K562 (cell line): Measurements from ENCODE around the gene DIRAS2. TPM values are rescaled to one million over a fixed set of nuclear protein-coding genes. Genes with fewer than 3 reads are reported as not detected.

ENCODE experiments used
- ATAC-seq: fragments of 200-7000 bp; cut with Tn5 transposase; 3 replicates; pipeline ENCODE4 v1.9.1; 2020; ENCODE audit warnings: moderate library complexity
- BruUV-seq: library from RNA; stranded (reverse); fragments of 400-500 nt; replicated peaks from 2 replicates; lab custom pipeline; 2021; lab: Mats Ljungman, UMichigan
- CTCF ChIA-PET: fragments of 300-600 bp; formaldehyde crosslinking; extraction: SDS; loops from one replicate; lab custom pipeline; 2021; ENCODE audit warnings: low intra/inter-chr PET ratio; lab: Yijun Ruan, JAX
- POLR2A ChIA-PET: fragments of 300-600, 350-650 bp; sonication (Branson Sonifier 250); formaldehyde crosslinking; extraction: SDS; loops from one replicate; lab custom pipeline; 2021; ENCODE audit warnings: antibody characterized with exemption, inconsistent platforms; lab: Yijun Ruan, JAX
- DNase-seq, 4 experiments: peaks; one replicate each; pipeline versions ENCODE4 v3.0.0 to v3.0.0-alpha.2; 2011 to 2018; ENCODE audit warnings: low spot score in 3 of 4, mixed read lengths in 3 of 4; ENCODE audit errors: extremely low read depth in 1 of 4
- FAIRE-seq: peaks from 2 replicates; lab custom pipeline; 2011; peaks lifted over from hg19 to GRCh38; lab: Jason Lieb, UNC
- H2AFZ ChIP-seq: 2 replicates; pipeline ENCODE4 v1.6.0; 2011; ENCODE audit warnings: low read depth, low read length, control low read depth, inconsistent platforms
- H3K27ac ChIP-seq: fragments of 200-600 bp; 3 replicates; pipeline ENCODE4 v1.8.0; 2011; ENCODE audit warnings: low read depth, mild to moderate bottlenecking, control low read depth, inconsistent platforms, low read length, moderate library complexity, mixed read lengths; ENCODE audit errors: extremely low read depth
- H3K27me3 ChIP-seq, 2 experiments: fragments of 300-600 bp in 1 of 2; 2 replicates in 1 of 2; 3 replicates in 1 of 2; pipeline versions ENCODE4 v1.6.0 to v1.8.0; 2011; ENCODE audit warnings: inconsistent platforms in 2 of 2, low read length in 2 of 2, mild to moderate bottlenecking in 1 of 2, mixed read lengths in 1 of 2, moderate library complexity in 1 of 2; ENCODE audit not compliant: control insufficient read depth in 2 of 2, insufficient read depth in 2 of 2
- H3K36me3 ChIP-seq: fragments of 300-600 bp; 3 replicates; pipeline ENCODE4 v1.8.0; 2011; ENCODE audit warnings: mild to moderate bottlenecking, low read length, inconsistent platforms; ENCODE audit not compliant: control insufficient read depth, insufficient read depth
- H3K4me1 ChIP-seq, 2 experiments: fragments of 200-600 bp in 1 of 2; replicated peaks in 1 of 2; 2 replicates in 1 of 2; 3 replicates in 1 of 2; pipeline versions ENCODE4 v1.5.1 to v1.8.0; 2011; ENCODE audit warnings: inconsistent platforms in 2 of 2, low read length in 2 of 2, mild to moderate bottlenecking in 1 of 2, mixed read lengths in 1 of 2, moderate library complexity in 1 of 2; ENCODE audit not compliant: control insufficient read depth in 2 of 2, insufficient read depth in 2 of 2
- H3K4me2 ChIP-seq: 2 replicates; pipeline ENCODE4 v1.6.1; 2011; ENCODE audit warnings: low read length, control low read depth, inconsistent platforms, mixed read lengths; ENCODE audit not compliant: insufficient read depth
- H3K4me3 ChIP-seq: fragments of 200-600 bp; sonication (generic), shearing (Covaris generic); 2 replicates; pipeline ENCODE4 v1.5.1; 2016; ENCODE audit warnings: control low read depth, inconsistent platforms
- H3K79me2 ChIP-seq: fragments of 200-600 bp; 3 replicates; pipeline ENCODE4 v1.8.0; 2011; ENCODE audit warnings: low read length, inconsistent platforms; ENCODE audit not compliant: control insufficient read depth, insufficient read depth
- H3K9ac ChIP-seq, 2 experiments: 2 replicates each; pipeline versions ENCODE4 v1.6.0 to v1.6.1; 2011; ENCODE audit warnings: low read depth in 2 of 2, low read length in 2 of 2, control low read depth in 1 of 2, inconsistent platforms in 1 of 2, mild to moderate bottlenecking in 1 of 2, mixed read lengths in 1 of 2; ENCODE audit not compliant: insufficient read depth in 1 of 2
- H3K9me1 ChIP-seq: one replicate; pipeline ENCODE4 v1.6.0; 2011; ENCODE audit warnings: inconsistent platforms, mild to moderate bottlenecking, low read length, moderate library complexity; ENCODE audit not compliant: control insufficient read depth, insufficient read depth
- H3K9me3 ChIP-seq: replicated peaks from 2 replicates; pipeline ENCODE4 v1.5.1; 2011; ENCODE audit warnings: low read depth, low read length, inconsistent platforms; ENCODE audit not compliant: control insufficient read depth, insufficient read depth
- H4K20me1 ChIP-seq: replicated peaks from 2 replicates; pipeline ENCODE4 v1.6.1; 2011; ENCODE audit warnings: low read length, inconsistent platforms, mixed read lengths; ENCODE audit not compliant: control insufficient read depth, insufficient read depth
- AFF4 ChIP-seq: sonication (generic); formaldehyde crosslinking; IDR thresholded peaks from 2 replicates; pipeline ENCODE4 v1.8.0; 2023; ENCODE audit warnings: mild to moderate bottlenecking, missing genetic modification reagents
- KDM4B ChIP-seq, 2 experiments: fragments of 450-650 bp in 1 of 2; sonication (generic) in 1 of 2; IDR thresholded peaks; 2 replicates each; pipeline ENCODE4 v1.6.1; 2016 to 2017; ENCODE audit warnings: borderline replicate concordance in 2 of 2, antibody characterized with exemption in 1 of 2, low read depth in 1 of 2, mild to moderate bottlenecking in 1 of 2
- ZNF3 ChIP-seq: fragments of 250-450 bp; sonication (Bioruptor Pico); IDR thresholded peaks from 2 replicates; pipeline ENCODE4 v1.5.0; 2021; ENCODE audit warnings: mild to moderate bottlenecking, moderate library complexity
- WGBS: fragments of 100-300 bp; shearing (Covaris generic); methylation state at CpG from one replicate; pipeline ENCODE4 v1.1.6; 2016; ENCODE audit warnings: low coverage, mixed read lengths; ENCODE audit not compliant: insufficient coverage; ENCODE audit errors: missing lambda C conversion rate; 5-methylcytosine and 5-hydroxymethylcytosine counted together
- in situ Hi-C: fragments of 300-500 bp; cut with MboI; formaldehyde crosslinking; loops from 4 replicates; pipeline ENCODE4 v1.15.0; 2018; ENCODE audit warnings: inconsistent platforms, mixed read lengths
- intact Hi-C: fragments of 100-400 bp; cut with micrococcal nuclease; formaldehyde crosslinking; loops from 2 replicates; pipeline ENCODE4 v1.14.2; 2022
- polyA plus RNA-seq, 8 experiments: library from polyadenylated mRNA; depleted of rRNA in 4 of 8; stranded (reverse) in 5 of 8; unstranded in 3 of 8; fragments of >200 nt; fragmentation: Nextera tagmentation in 2 of 8; fragmentation: Illumina TruSeq in 1 of 8; extraction: Ambion mirVana in 2 of 8; extraction: Trizol in 1 of 8; gene quantifications; 2 replicates each; pipeline versions ENCODE4 v1.2.1 to v1.2.3, GENCODE V29; 2011 to 2014; ENCODE audit warnings: inconsistent platforms in 1 of 8, missing spikeins in 1 of 8
- total RNA-seq, 7 experiments: library from RNA; depleted of rRNA in 6 of 7; stranded (reverse); fragments of >200 nt in 6 of 7; fragmentation: Illumina TruSeq in 2 of 7; extraction: Trizol in 2 of 7; gene quantifications; 2 replicates each; pipeline versions ENCODE4 v1.2.1 to v1.2.3, GENCODE V29; 2011 to 2021; ENCODE audit warnings: low replicate concordance in 1 of 7

The DIRAS2 gene
- total and polyA plus RNA-seq, 9 of the 15 experiments (the other 6 are each of a cell fraction or from before 2014, with no cell fraction given), result not detected

GRCh38 chr9:90598191-90598590 lies 44.4 kb downstream of the DIRAS2 start:
- Histone ChIP-seq H4K20me1 (no peaks in the 10 kb centered on the region), H3K4me1 (no peaks in the 10 kb centered on the region), H3K27me3 (no peaks in the 10 kb centered on the region), H3K79me2 (no peaks in the 10 kb centered on the region), H3K4me3 (no peak overlapping the region), H3K9me3 (no peaks in the 10 kb centered on the region), H3K4me2 (no peak overlapping the region), H2AFZ (no peak overlapping the region), H3K9me1 (no peaks in the 10 kb centered on the region), H3K9ac (no peak overlapping the region), H3K27ac (no peak overlapping the region), H3K36me3 (no peaks in the 10 kb centered on the region)
- TF ChIP-seq AFF4 (no peak), ZNF3 (CRISPR knock-in tag) (no peak), KDM4B (IDR thresholded peaks at IDR 0.05; ENCODE audit: borderline replicate concordance in 2 of 2, low read depth in 1 of 2) (no peak)
- ATAC-seq (no peak), FAIRE-seq (no peak), DNase-seq (no peak)
- intact Hi-C loops (no loop called here), in situ Hi-C loops (no loop called here)
- no TSS peak for BruUV-seq
- 3% methylated on average over 5 of the region's 5 CpGs for WGBS
- ChIA-PET POLR2A (no interaction called here), CTCF (no interaction called here)
